ENCODE data around the gene RAB3A. TPM values are rescaled to one million over a fixed set of nuclear protein-coding genes. Genes with fewer than 3 reads are reported as not detected.

Gene RAB3A
- total and polyA plus RNA-seq, 9 of the 15 experiments (the other 6 are each of a cell fraction or from before 2014, with no cell fraction given): 0.17 to 5.1 (median 0.90) TPM; not detected in 1

DNA sequence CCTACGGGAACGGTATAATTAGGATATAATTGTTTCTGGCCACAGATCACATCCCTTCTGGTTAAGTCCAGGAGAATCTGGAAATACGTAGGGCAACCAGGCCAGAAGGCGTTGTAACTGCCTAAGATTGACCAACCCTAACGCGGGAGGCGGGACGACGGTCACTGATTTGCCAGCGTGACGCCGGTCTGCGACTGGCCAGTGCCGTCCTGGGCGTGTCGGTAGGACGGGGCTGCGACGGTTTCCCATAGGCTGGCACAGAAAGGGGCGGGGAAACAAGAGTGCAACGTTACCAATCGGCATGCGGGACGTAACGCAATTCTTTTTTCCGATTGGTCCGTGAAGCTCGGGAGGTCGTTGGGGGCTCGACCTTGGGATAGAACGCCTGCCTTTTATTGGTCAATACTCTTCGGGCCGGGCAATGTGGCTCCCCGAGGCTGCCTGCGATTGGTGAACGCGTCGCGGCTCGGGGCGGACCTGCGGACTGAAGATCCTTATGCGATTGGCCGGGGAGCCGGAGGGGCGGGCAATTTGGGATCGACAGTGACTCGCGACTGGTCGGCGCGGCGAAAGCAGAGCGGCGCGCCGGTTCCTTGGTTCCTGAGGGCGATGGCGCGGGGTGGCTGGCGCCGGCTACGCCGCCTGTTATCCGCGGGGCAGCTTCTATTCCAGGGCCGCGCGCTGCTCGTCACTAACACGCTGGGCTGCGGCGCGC is 11.0 kb downstream of the RAB3A start, which contains the start of gene MPV17L2 (continued):
- TF ChIP-seq, protein P1, sequence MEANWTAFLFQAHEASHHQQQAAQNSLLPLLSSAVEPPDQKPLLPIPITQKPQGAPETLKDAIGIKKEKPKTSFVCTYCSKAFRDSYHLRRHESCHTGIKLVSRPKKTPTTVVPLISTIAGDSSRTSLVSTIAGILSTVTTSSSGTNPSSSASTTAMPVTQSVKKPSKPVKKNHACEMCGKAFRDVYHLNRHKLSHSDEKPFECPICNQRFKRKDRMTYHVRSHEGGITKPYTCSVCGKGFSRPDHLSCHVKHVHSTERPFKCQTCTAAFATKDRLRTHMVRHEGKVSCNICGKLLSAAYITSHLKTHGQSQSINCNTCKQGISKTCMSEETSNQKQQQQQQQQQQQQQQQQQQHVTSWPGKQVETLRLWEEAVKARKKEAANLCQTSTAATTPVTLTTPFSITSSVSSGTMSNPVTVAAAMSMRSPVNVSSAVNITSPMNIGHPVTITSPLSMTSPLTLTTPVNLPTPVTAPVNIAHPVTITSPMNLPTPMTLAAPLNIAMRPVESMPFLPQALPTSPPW (CRISPR knock-in tag; IDR thresholded peaks at IDR 0.05): peak; percentile 87
- TF ChIP-seq, protein P2, sequence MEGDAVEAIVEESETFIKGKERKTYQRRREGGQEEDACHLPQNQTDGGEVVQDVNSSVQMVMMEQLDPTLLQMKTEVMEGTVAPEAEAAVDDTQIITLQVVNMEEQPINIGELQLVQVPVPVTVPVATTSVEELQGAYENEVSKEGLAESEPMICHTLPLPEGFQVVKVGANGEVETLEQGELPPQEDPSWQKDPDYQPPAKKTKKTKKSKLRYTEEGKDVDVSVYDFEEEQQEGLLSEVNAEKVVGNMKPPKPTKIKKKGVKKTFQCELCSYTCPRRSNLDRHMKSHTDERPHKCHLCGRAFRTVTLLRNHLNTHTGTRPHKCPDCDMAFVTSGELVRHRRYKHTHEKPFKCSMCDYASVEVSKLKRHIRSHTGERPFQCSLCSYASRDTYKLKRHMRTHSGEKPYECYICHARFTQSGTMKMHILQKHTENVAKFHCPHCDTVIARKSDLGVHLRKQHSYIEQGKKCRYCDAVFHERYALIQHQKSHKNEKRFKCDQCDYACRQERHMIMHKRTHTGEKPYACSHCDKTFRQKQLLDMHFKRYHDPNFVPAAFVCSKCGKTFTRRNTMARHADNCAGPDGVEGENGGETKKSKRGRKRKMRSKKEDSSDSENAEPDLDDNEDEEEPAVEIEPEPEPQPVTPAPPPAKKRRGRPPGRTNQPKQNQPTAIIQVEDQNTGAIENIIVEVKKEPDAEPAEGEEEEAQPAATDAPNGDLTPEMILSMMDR (IDR thresholded peaks at IDR 0.05 in 2 of 3, conservative IDR thresholded peaks at IDR 0.05 in 1 of 3; ENCODE audit: insufficient read depth in 2 of 3, low read depth in 1 of 3, low read length in 3 of 3): no peak
- TF ChIP-seq ESRRB (CRISPR knock-in tag; IDR thresholded peaks at IDR 0.05; ENCODE audit: borderline replicate concordance) (no peak), RBBP5 (IDR thresholded peaks at IDR 0.05; ENCODE audit: borderline replicate concordance, insufficient read depth, low read length, poor library complexity, severe bottlenecking) (no peak), RCOR1 (IDR thresholded peaks at IDR 0.05; ENCODE audit: borderline replicate concordance in 1 of 2, low read depth in 2 of 2, low read length in 2 of 2) (peak in 1 of 2 experiments; percentile 66; a peak in 2 of 4 replicates), COPS2 (conservative IDR thresholded peaks at IDR 0.05) (no peak), ZNF785 (CRISPR knock-in tag; IDR thresholded peaks at IDR 0.05) (no peak), ZNF507 (tag; conservative IDR thresholded peaks at IDR 0.05) (no peak), ZNF217 (CRISPR knock-in tag; IDR thresholded peaks at IDR 0.05) (no peak), MTF1 (CRISPR knock-in tag; IDR thresholded peaks at IDR 0.05; ENCODE audit: borderline replicate concordance) (no peak), TGIF2 (CRISPR knock-in tag; IDR thresholded peaks at IDR 0.05) (no peak), RBM14 (IDR thresholded peaks at IDR 0.05; ENCODE audit: borderline replicate concordance, insufficient read depth, low read depth, low read length) (no peak), POLR2B (IDR thresholded peaks at IDR 0.05; ENCODE audit: low read depth, partially characterized antibody) (peak; percentile 77), ZFPM2 (CRISPR knock-in tag; IDR thresholded peaks at IDR 0.05) (no peak), CBX8 (IDR thresholded peaks at IDR 0.05; ENCODE audit: borderline replicate concordance, extremely low read depth, low read depth, low read length, poor library complexity, severe bottlenecking) (no peak)
- TF ChIP-seq, protein P3, sequence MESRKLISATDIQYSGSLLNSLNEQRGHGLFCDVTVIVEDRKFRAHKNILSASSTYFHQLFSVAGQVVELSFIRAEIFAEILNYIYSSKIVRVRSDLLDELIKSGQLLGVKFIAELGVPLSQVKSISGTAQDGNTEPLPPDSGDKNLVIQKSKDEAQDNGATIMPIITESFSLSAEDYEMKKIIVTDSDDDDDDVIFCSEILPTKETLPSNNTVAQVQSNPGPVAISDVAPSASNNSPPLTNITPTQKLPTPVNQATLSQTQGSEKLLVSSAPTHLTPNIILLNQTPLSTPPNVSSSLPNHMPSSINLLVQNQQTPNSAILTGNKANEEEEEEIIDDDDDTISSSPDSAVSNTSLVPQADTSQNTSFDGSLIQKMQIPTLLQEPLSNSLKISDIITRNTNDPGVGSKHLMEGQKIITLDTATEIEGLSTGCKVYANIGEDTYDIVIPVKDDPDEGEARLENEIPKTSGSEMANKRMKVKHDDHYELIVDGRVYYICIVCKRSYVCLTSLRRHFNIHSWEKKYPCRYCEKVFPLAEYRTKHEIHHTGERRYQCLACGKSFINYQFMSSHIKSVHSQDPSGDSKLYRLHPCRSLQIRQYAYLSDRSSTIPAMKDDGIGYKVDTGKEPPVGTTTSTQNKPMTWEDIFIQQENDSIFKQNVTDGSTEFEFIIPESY (CRISPR knock-in tag; IDR thresholded peaks at IDR 0.05): no peak
- TF ChIP-seq, protein P4, sequence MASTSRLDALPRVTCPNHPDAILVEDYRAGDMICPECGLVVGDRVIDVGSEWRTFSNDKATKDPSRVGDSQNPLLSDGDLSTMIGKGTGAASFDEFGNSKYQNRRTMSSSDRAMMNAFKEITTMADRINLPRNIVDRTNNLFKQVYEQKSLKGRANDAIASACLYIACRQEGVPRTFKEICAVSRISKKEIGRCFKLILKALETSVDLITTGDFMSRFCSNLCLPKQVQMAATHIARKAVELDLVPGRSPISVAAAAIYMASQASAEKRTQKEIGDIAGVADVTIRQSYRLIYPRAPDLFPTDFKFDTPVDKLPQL (IDR thresholded peaks at IDR 0.05; ENCODE audit: extremely low read depth, insufficient read length): no peak
- TF ChIP-seq, protein P5, sequence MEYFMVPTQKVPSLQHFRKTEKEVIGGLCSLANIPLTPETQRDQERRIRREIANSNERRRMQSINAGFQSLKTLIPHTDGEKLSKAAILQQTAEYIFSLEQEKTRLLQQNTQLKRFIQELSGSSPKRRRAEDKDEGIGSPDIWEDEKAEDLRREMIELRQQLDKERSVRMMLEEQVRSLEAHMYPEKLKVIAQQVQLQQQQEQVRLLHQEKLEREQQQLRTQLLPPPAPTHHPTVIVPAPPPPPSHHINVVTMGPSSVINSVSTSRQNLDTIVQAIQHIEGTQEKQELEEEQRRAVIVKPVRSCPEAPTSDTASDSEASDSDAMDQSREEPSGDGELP (CRISPR knock-in tag; IDR thresholded peaks at IDR 0.05; ENCODE audit: borderline replicate concordance): peak; percentile 39; the same call in 1 of the 2 replicates
